HG02852 (cell line): Measurements from ENCODE around the gene ACAP3.

ENCODE experiments used
- ATAC-seq: cut with Tn5 transposase; IDR thresholded peaks from one replicate; pipeline ENCODE4 v1.9.1; 2021; ENCODE audit warnings: mild to moderate bottlenecking, moderate library complexity; ENCODE audit not compliant: unreplicated experiment

Gene ACAP3, protein sequence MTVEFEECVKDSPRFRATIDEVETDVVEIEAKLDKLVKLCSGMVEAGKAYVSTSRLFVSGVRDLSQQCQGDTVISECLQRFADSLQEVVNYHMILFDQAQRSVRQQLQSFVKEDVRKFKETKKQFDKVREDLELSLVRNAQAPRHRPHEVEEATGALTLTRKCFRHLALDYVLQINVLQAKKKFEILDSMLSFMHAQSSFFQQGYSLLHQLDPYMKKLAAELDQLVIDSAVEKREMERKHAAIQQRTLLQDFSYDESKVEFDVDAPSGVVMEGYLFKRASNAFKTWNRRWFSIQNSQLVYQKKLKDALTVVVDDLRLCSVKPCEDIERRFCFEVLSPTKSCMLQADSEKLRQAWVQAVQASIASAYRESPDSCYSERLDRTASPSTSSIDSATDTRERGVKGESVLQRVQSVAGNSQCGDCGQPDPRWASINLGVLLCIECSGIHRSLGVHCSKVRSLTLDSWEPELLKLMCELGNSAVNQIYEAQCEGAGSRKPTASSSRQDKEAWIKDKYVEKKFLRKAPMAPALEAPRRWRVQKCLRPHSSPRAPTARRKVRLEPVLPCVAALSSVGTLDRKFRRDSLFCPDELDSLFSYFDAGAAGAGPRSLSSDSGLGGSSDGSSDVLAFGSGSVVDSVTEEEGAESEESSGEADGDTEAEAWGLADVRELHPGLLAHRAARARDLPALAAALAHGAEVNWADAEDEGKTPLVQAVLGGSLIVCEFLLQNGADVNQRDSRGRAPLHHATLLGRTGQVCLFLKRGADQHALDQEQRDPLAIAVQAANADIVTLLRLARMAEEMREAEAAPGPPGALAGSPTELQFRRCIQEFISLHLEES

DNA sequence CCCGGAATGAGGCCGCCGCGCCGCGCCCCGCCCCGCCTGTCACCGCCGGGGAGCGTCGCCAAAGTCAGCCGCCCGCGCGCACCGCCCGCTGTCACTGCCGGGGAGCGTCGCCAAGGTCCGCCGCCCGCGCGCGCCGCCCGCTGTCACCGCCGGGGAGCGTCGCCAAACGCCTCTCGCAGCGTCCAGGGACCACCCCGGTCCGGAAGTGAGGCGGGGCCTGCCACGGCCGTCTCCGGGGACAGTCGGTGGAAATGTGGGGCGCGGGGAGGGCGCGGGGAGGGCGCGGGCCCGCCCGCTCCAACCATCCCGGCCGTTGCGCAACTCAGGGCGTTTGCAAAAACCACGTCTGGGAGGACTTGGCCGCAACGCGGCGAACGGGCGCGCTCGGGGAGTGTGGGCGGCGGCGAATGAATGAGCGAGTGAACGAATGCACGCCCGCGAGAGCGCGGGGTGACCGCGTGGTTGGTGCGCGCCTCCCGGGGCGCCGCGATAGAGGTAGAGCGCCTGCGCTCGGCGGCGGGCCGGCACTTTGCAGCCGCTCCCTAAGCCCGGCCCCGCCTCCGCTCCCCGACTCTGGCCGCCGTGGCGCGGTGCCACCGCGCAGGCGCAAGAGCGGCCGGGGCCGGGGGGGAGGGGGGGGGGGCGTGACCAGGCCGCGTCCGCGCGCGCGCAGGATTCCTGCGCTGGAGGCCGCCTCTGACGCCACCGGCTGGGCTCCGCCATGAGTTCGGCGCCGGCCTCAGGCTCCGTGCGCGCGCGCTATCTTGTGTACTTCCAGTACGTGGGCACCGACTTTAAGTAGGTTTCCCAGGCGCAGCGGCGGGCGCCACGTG is at the start of gene ACAP3, which contains the start of gene PUSL1:
ACAP3 (minus strand) TSS at position 8 of the 833 bp plus-strand sequence. CDS start 115 bp downstream, outside the sequence.
PUSL1 (plus strand) TSS at position 675 of the 833 bp plus-strand sequence; CDS start at position 722, 47 bp downstream.
- ATAC-seq = peak; percentile 60

DNA sequence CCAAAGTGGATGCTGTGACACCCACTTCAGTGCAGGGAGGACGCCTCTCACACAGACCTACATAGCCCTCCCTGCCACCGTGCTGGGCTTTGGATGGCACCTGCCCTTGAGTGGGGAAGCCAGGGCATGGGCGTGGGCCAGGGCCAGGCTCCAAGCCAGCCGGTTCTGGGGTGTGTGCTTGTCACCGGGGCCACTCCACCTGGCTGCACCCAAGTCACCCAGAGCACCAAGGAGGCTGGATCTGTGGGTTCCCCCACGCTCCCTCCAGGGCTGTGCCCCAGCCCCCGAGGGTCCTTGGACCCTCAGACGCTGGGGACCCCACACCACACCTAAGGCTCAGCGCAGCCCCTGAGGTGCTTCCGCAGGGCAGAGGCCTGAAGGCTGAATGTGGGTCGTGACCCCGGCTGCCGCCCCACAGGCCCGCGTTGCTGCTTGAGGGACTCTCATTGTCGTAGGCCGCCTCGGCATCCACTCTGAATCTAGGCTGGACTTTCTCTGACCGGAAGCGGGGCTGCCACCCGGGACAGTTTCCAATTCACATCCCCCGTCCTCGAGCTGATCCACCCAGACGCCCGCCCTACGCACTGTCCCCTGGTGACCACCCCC is 49.2 kb upstream of the ACAP3 start:
- no peak for ATAC-seq

DNA sequence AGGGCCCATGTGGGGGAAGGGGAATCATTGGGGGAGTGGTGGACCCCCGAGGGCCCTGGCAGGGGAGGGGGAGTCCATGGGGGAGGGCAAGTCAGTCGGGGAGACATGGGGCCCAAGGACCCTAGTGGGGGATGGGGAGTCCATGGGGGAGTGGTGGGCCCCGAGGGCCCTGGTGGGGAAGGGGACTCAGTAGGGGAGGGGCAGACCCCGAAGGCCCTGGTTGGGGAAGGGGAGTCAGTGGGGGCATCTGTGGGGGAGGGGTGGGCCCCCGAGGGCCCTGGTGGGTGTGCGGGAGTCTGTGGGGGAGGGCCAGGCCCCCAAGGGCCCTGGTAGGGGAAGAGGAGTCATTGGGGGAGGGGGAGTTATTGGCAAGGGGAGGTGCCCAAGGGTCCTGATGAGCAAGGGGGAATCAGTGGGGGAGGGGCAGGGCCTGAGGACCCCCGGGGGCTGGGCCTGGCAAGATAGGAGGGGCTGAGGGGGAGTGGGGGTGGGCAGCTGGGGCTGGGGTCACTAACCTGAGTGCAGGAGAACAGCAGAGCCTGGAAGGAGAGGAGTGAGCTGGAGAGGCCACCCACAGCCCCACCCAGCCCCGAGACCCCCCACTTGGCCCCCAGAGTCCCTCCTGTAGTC is 48.6 kb upstream of the ACAP3 start:
- ATAC-seq = no peak

DNA sequence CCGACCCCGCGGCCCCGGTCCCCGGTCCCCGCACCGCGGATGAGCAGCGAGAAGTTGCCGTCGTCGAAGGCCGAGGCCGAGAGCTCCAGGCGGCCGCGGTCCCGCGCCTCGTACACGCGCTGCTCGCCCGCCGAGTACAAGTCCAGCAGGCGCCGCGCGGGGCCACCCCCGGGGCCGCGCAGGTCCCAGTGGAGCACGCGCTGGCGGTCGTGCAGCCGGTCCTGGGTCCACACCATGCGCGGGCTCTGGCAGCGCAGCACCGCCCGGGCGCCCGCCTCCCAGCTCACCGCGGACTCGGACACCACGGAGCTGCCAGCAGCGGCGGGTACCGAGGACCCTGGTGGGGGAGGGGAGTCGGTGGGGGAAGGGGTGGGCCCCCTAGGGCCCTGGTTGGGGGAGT is 47.7 kb upstream of the ACAP3 start:
- ATAC-seq = no peak

DNA sequence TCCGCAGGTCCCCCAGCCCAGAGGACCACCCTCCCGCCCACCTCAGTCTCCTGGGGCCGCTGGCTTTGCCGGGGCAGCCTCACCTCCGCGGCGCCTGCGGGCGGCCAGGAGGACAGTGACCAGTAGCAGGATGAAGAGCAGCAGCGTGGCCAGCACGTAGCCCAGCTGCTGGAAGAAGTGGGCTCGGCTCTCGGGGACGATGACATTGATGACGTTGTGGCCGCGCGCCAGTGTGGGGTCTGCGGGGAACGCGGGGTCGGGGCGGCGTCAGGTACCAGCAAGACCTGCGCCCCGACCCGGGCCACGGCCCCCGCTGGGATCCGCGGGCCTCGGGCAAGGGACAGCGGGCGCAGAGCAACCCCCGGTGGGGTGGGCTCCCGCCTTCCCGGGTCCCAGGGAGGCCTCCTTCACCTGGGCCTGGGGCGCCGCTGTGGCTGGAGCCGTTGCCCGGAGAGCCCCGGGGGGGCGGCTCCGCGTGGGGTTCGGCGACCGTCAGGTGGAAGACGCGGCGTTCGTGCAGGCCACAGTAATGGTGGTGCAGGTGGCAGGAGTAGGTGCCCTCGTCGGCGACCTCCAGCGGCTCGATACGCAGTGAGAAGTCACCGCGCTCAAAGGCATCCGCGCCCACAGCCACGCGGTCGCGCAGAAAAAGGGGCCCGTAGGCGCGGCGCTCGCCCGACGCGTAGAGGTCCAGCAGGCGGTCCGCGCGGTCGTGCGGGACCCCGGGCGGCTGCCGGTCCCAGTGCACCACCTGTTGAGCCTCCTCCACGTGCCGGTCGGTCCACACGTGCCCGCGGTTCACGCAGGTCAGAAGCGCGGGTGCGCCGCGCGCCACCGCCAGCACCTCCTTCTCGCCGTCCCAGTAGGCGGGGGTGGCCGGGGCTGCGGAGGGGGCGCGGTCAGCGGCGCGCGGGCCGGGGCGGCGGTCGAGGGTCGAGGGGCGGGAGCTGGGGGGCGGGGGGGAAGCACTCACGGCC is 46.8 kb upstream of the ACAP3 start:
- ATAC-seq = no peak

DNA sequence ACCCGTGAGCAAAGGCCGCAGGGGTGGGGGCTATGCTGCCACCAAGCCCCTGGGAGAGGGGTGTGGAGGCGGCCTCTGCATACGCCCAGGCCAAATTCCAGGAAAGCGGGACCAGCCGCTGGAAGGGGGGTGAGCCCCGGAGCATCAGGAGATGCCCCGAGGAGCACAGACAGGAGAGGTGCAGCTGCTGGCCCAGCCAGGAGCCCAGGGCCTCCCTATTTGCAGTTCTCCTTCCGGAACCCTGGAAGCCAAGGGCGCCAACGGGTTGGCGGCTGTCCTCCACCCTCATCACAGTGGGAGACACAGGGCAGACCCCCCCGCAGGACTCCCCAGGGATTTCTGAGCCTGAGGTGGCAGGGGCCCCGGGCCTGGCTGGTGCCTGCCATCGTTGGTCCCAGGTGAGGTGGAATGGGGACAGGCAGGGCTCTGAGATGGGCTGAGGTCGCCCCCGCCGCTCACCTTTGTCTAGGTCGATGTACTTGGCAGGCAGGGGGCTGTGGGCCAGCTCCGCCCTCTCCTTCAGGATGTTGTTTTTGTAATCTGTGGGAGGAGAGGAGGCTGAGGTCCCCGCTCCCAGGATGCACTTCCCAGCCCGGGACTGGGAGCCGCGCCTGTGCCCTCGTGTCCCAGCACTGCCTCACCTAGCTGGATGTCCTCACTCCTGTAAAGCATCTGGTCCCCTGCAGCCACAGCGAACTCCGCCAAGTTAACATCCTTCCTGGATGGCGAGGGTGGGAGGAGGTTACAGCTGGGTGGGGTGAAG is 45.8 kb upstream of the ACAP3 start:
- ATAC-seq = no peak

DNA sequence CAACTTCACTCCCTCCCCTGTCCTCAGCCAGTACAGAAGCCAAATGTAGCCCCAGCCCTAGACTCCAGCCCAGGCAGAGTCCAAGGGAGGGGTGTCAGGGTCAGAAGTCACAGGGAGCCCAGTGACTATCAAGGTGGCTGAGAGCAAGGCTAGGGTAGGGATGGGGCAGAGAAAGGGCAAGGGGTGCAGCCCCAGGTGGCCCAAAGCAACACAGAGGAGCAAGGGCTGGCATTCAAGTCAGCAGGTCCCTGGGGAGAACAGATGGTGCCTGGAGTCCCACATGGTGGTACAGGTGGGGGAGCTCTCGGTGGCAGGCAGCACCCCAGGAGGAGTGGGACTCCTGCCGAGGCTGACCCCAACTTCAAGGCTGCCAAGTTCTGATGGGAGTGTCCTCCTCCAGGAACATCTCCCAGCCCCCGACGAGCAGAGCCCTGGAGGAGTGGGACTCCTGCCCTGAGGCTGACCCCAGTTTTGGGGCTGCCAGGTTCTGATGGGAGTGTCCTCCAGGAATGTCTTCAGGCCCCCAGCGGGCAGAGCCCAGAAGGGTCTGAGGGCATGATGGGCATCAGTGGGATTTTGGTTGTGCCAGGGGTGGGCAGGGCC is 45.2 kb upstream of the ACAP3 start:
- no peak for ATAC-seq

DNA sequence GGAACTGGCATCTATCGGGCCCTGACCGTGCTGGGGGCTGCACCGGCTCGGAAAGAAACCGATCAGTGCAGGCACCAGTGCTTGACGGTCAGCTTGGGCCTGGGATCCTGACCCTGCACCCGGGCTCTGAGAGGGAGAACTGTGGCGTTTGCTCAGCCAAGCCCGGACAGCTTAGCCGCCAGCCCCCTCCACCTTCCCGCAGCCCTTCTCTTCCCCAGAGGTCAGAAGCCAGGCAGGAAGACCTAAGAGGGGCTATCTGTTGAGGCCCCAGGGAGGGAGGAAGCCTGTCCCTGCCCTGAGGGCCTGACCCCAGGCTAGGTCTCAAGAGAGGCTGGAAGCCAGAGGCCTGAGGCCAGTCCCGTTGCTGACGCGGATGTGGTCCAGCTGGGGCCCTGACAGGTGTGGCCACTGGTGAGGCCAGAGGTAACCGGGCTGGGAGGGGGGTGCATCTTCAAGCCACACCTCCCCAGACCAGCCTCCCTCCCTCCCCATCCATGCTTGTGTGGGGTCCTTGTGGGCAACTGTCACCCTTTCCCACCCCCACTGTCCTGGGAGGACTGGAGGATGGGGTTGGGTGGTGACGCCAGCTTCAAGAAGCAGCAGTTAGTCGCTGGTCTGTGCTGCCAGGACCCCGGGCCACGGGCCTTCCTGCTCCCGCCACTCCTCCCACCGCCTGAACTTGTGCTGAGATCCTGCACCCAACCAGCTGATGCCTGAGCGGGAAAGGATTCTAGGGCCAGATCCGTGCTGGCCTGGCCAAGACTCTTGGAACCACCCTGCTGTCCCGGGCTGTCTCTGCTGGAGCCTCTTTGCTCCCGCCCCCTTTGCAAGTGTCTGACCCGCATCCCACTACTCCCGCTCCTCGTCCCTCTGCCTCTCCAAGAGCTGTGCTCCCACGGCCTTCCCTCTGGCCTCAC is 44.0 kb upstream of the ACAP3 start:
- no peak for ATAC-seq

DNA sequence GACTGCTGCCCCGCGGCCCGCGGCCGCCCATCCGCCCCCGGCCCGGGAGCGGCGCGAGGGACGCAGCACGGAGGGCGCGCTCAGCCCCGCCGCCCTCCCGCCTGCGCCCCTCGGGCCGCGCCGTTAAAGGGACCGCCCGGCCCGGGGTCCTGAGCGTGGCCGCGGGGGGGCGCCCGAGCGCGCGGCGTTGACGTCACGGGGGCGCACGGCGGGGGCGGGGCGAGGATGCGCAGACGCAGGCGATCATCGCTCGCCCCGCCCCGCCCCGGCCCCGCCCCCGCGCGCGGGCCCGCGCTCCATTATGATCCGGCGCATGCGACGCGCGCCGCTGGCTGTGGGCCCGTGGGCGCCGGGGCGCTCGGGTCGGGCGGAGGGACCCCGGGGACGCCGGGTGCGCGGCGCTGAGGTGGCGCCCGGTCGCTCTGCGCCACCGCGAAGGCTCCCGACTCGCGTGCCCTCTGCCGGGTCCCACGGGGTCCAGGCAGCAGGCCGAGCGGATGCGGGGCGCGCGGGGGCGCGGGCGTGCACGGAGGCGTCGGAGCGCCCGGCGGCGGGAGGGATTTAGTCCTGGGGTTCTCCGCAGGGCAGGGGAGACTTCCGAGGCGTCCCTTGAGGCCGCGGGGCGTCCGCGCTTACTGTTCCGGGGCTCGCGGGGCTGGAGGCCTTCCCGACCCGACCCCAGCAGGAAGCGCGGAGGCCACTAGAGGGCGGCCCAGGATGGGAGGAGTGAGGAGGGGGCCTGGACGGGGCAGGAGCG is 41.7 kb upstream of the ACAP3 start, which contains the start of gene DVL1:
DVL1 (minus strand) TSS at position 163 of the 757 bp plus-strand sequence. CDS start 353 bp downstream, outside the sequence.
- ATAC-seq = peak; percentile 50

DNA sequence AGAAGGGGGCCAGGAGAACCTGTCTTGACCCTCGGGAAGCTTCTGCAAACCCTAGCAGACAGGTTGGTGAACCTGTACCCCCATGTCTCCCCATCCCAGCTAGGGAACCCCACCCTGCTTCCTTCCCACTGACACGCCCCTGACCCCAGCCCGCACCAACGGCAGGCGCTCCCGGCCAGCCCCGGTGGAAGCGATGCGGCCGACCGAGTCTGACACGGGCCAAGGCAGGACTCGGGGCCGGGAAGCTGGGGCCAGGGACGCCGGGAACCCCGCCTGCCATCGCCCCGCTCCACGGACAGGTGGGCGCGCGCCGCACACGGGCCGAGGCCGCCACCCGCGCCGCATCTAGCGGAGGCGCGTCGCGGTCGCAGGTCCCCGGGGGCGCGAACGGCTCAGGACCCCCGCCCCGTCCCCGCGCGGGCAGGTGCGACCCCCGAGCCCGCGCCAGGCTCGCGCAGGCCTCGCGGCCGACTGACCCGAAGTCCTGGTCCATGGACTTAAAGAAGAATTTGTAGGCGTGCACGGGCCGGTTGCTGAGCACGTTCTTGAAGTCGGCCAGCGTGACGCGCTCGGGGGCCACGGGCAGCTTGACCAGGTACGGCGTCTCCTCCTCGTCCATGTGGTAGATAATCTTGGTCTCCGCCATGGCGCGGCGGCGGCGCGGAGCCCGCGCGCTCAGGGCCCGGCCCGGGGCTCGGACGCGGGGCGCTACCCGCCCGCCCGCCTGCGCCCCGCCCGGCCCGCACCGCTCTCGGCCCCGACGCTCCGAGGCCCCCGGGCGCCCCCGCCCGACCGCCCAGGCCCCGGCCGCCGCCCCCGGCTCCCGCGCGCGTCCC is 40.9 kb upstream of the ACAP3 start:
- ATAC-seq = peak; percentile 34

DNA sequence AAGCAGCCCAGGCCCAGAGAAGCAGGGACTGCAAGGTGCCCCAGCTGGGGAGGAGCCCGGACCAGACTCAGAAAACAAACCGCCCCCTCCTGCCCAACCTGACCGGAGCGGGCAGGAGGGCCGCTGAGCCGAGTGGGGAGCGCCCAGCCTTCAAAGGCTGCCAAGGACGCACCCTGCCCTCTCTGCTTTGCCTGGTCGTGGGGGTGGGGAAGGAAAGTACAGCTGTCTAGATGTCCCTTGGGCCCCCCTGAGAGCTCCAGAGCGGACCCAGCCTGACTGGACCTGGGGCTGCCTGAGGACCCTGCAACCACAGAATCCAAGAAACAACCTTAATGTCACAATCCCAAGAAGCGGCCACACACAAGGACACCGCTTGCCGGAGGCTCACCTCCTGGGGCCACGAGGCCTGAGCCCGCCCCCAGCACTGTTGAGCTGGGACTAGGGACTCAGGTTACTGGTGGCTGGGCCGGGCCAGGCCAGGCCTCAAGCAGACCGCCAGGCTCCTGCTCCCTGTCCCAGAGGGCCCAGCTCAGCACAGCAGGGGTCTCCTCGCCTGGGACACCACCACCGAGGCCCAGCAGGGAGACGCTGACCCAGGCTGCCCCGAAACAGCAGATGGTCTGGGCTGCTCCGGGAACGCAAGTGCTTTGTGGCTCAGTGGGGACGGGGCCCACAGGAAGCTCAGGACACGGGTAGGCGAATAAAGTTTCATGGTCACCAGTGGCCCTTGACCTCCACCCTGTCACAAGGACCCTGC is 40.1 kb upstream of the ACAP3 start:
- ATAC-seq = no peak

DNA sequence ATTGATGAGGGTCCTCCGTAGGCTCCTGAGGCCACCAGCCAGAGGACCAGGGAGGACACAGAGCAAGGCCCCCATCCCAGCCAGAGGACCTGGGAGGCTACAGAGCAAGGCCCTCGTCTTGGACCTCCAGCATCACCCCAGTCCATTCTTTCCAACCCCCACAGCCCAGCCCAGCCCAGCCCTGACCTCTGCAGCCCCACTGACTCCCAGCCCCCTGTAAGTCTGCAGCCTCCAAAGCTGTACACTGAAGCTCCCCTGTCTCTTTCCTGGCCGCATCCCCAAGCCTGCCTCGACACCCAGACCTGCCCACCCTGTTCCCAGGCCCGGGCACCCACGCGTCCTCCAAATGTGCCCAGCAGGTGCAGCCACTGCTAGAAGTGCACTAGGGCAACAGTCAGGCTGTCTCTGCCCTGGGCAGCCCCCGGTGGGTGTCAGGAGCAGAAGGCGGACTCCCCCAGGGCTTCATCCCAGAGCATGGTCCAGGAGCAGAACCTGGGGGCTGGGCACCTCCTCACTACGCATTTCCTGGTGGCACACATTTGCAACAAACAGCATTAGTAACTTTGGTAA is 39.4 kb upstream of the ACAP3 start:
- ATAC-seq = no peak

DNA sequence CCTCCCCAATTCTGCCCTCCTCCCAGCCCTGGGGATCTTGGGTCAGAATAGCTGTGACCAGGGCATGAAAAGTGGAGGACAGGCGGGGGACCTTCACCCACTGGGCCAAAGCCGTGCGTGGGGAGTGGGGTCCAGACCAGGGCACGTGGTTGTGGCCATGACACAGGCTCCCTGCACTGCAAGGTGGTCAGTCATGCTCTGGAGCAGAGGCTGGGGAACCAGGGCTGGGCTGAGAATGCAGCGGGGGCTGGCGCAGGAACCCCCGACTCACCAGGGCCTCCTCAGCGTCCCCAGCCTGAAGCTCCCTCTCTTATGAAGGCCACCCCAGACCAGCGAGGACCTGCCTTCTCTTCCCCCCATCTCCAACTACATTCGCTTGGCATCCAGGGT is 38.8 kb upstream of the ACAP3 start:
- no peak for ATAC-seq
